NCI-H128 (cell line): ENCODE data around the gene SUPT16H.
"Not testable (repeated sequence)": the region's sequence is repeated elsewhere in the genome, so short reads cannot be mapped to it uniquely, and the experiment has no call there.

Experiments
- DNase-seq: peaks from one replicate; lab custom pipeline; 2025; ENCODE audit not compliant: unreplicated experiment; lab: John Stamatoyannopoulos, UW

SUPT16H gene

DNA sequence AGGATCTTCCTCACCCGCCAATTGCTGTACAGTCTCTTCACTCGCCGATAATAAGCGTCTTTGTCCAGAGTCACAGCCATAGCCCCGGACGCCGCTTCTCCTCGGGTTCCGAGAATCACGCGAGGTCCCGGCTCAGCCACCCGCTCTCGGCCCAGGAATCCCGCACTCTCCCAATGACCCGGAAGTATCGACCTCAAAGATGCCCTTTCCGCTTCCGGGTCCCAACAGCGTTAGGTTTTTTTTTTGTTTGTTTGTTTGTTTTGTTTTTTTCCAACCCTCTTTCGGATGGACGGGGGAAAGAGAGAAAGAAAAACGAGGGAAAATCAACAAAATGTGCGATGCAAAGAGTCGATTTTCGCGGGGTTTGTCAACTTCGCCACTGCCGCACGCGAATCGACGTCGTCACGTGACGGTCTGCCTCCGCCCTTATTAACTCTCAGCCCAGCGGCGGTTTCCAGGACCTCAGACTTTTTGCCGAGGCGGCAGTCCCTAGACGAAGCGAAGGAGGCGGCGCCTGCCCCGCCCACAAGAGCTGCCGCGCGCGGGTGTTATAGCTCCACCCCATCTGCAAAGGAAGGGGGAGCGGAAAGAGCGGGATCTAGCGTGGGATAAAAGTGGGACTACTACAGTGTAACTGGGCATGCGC lies at the start of gene SUPT16H:
Gene SUPT16H (minus strand): TSS at position 172 of the 646 bp plus-strand sequence. CDS start 92 bp downstream, at position 80.
- DNase-seq = peak; percentile 92

DNA sequence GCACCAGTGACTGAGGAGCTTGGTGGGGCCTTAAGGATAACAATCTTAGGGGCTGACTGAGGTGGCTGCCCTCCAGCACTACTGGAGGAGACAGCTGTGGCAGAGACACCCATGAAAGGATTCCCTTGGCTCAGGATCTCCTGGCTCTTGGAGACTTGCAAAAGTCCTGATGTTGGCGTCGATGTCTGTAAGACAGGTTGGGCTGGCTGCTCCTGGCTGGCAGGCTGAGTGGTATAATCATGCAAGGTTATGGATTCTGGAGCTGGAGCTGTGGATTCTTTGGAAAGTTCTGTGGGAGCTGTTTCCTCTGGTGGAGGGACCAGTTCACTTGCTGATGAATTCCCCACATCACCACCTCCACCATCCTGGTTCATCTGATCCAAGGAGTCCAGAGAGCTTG lies 47.3 kb upstream of the SUPT16H start:
- DNase-seq = no peak

DNA sequence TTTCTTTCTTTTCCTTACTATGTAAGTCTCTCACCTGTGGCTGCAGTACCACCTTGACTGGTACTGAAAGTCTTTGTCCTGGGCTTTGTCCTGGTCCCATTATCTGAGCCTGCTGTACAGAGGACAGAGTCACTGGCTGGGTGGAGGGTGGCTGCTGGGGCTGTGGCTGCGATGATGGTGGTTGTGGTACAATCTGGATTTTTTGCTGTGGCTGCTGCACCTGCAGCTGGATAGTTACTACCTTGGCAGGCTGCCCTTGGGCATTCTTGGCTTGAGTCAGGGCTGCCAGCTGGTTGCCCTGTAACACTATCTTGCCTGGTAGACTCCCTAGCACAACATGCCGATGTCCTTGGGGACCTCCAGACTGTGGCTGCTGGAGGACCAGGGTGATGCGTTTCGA lies 45.1 kb upstream of the SUPT16H start:
- peak; percentile 24 for DNase-seq

- no peak for DNase-seq
Observed at GRCh38 chr14:21426692-21427091, 42.9 kb upstream of the SUPT16H start.

DNA sequence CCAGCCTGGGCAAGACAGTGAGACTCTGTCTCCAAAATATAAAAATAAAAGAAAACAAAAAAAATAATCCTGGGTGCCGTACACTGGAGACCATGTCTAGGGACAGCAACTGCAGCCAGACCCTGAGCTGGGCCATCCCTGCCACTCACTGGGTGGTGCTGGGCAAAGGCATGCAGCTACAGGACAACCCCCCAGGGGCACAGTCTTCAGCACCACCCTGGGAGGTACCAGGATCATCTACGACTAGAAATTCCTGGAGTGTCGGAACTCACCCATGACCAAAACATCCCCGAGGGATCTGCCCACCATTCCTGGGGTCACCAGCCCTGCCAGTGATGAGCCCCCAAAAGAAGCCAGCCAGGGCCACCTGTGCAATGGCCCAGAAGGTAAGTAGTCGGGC lies 35.7 kb upstream of the SUPT16H start:
- DNase-seq = no peak

GRCh38 chr14:21415329-21415728 lies 31.5 kb upstream of the SUPT16H start:
- DNase-seq = no peak

DNA sequence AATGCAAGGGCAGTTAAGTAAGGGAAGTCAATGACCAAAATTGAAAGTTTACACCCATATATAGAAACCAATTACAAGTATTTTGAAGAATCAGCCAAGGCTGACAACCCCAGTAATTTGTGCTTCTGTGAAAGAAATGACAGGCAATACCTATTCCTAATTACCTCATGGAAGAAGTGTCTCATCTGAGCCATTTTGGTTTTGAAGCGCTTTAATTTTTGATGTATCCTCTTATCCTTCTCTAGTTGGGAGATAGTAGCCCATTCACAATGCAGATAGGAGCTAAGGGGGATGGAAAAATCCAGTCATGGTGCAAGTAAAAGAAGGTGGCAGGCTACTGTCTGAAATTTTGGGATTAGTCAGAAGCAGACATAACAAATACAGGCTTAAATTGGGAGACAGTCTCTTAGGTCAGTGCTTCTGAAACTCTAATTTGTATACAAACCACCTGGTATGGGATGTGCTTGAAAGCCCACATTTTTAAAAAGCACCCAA lies 30.4 kb upstream of the SUPT16H start:
- DNase-seq = no peak

DNA sequence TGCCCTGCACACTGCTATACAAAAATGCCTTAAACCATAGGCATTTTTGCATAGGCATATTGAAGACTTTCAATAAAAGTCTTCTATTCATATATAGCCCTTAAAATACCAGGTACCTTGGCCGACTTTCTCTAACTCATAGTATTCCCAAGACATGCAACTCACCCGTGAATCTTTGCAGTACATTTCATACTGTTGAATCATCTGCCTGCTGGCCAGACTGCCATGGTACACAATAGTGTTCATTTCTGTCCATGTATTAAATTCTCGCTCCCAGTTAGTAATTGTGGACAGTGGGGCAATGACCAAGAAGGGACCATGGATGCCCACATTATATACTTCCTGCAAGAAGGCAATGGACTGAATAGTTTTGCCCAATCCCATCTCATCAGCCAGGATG lies 24.3 kb upstream of the SUPT16H start:
- no peak for DNase-seq

- DNase-seq = no peak
Observed at GRCh38 chr14:21406213-21406612, 22.4 kb upstream of the SUPT16H start.

- DNase-seq = no peak
Observed at GRCh38 chr14:21405097-21405496, 21.3 kb upstream of the SUPT16H start.

DNA sequence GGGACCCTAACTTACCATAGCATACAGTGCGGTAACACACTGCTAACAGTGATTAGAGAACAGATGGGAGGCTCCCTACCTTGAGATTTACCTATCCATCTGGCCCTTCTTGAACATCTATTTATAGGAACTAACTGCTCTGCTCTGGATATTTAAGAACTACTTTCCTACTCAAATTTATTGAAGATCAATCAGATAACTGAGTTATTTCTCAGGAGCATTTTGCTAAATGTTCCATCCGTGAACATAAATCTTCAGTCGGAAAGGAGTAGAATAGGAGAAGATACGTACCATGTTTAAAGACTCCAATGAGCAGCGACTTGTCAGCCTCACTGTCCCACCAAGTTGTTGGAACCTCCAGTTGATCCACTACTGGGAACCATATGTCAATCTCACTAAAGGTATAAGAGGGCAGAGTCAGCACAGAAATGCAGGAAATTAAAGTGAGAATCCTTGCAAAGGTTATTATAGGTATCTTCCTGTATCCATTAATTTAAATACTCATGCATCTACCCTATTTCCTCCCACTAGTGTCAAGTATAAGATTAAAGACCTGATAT lies 15.6 kb upstream of the SUPT16H start:
- DNase-seq = no peak

DNA sequence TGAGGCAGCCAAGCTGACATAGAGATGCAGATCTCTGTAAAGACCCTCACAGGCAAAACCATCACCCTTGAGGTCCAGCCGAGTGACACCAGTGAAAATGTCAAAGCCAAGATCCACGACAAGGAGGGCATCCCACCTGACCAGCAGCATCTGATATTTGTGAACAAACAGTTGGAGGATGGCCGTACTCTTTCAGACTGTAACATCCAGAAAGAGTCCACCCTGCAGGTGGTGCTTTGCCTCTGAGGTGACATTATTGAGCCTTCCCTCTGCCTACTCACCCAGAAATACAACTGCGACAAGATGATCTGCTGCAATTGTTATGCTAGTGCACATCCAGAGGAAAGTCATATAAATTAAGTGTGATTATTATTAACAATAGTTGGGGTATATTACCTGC lies 15.1 kb upstream of the SUPT16H start:
- DNase-seq = no peak

DNA sequence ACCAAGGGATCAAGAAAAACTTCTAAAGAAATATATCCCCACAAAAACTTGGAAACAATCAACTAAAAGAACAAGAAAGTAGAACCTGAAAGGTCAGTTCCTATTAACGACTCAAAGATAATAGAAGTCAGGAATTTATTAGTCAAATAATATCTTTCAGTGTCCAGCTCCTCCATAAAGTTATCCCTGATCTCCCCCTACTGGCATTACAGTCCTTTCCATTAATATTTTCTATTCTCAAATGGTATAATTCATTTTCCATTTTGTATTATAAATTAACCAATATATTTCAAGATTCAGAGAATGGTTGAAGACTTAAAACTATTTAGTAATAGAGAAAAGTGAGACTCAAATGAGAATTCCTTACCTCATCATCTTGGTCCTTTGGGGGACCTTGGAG lies 11.6 kb upstream of the SUPT16H start:
- DNase-seq = no peak

DNA sequence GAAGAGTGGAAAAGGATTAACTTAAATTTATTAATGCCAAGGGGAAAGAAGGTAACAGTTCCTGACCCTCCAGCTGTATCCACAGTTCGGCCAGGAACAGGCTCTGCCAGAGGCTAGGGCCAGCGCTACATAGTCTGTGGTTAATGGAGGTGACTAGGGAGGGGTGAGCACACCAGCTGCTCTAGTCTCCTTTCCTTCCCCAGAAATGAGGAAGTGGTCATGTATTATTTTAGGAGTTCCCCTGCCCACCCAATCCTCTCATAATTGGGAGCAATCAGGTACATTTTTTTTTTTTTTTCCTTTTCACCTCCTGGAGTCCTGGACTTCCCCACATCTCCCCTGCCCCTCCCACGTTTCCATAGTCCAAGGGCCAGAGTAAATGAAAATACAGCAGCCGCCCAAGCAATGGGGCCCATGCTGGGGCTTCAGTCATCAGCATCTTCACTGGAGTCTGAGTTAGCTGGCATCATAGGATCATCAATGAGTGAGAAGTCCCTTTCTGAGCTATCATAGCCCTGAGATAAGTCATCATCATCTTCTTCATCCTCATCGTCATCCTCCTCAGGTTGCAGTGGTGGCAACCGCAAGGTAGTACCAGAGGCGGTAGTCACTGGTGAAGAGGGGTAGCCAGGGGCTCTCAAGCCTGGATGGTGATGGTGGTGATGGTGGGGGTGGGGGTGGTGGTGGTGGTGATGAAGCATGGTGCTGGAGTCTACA lies 1.5 kb upstream of the SUPT16H start:
- DNase-seq = no peak

DNA sequence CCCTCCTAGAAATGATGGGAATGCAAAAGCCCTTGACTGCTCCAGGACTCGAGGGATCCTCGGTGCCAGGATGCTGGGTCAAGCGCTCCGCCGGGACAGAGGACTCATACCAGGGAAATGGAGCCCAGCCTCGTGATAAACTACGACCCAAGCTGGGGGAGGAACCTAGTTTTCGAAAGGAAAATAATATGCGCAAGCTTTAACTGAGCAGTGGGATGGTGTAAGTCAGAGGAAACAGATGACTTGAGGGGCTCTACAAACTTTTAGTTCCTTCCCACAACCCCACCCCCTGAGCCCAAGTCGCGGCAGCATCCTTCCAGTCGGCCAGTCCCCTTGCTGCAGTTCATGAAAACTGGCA lies 654 bp upstream of the SUPT16H start:
- no peak for DNase-seq

- no peak for DNase-seq
Observed at GRCh38 chr14:21382886-21383847, 652 bp downstream of the SUPT16H start.

DNA sequence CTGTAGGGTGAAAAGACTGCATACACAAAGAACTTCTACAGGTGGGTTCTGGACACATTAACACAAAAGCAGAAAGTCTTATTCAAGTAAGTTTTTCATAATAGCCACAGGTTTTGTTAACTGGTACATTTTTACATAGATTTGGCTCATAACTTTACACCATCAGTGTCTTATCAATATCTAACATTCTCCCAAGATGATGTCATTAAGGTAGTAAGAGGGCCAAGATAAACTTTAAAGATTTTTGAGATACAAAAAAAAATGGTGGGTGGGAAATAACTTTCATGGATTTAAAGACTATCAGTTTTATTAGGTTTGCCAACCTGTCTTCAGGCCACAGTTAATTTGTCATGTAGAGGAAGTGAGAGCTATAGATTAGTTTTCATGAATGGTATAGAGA lies 1.7 kb downstream of the SUPT16H start:
- DNase-seq = no peak

DNA sequence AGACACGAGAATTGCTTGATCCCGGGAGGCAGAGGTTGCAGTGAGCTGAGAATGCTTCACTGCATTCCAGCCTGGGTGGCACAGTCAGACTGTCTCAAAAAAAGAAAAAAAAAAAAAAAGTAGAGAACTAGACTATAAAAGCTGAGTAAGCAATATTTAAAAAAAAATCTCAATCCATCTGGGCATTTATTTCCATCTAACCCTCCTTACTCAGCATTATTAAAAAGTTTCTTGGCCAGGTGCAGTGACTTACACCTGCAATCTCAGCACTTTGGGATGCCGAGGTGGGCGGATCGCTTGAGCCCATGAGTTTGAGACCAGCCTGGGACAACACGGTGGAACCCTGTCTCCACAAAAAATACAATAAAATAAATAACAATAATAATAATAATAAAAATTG lies 4.5 kb downstream of the SUPT16H start:
- no peak for DNase-seq

- DNase-seq = no peak
Observed at GRCh38 chr14:21373980-21374379, 9.8 kb downstream of the SUPT16H start.

- not testable (repeated sequence) for DNase-seq
Observed at GRCh38 chr14:21372814-21373213, 11.0 kb downstream of the SUPT16H start.

- DNase-seq = no peak
Observed at GRCh38 chr14:21369949-21370679, 13.7 kb downstream of the SUPT16H start.
